KMS-11 (cell line): ENCODE measurements around the gene PACSIN1.
A peak's percentile ranks its signal among the peaks of the same experiment; 100 is the strongest.

Source experiments
- H2AFZ ChIP-seq: fragments of 200-600 bp; sonication (generic); 2 replicates; pipeline ENCODE4 v1.6.1; 2016; ENCODE audit warnings: antibody characterized with exemption, mixed run types, low read depth
- H3K27ac ChIP-seq: fragments of 200-600 bp; sonication (generic); 2 replicates; pipeline ENCODE4 v1.6.1; 2016; ENCODE audit warnings: mild to moderate bottlenecking, mixed run types
- H3K27me3 ChIP-seq: fragments of 200-600 bp; sonication (generic); 2 replicates; pipeline ENCODE4 v1.6.1; 2017; ENCODE audit warnings: mild to moderate bottlenecking, low read depth, mixed run types, moderate library complexity; ENCODE audit not compliant: insufficient read depth
- H3K36me3 ChIP-seq: fragments of 200-600 bp; sonication (generic); 2 replicates; pipeline ENCODE4 v1.6.1; 2017; ENCODE audit warnings: mild to moderate bottlenecking, mixed run types; ENCODE audit not compliant: insufficient read depth
- H3K4me1 ChIP-seq: fragments of 200-600 bp; sonication (generic); 2 replicates; pipeline ENCODE4 v1.6.1; 2016; ENCODE audit warnings: mild to moderate bottlenecking, low read depth, mixed run types; ENCODE audit not compliant: poor library complexity, severe bottlenecking
- H3K4me2 ChIP-seq: fragments of 200-600 bp; sonication (generic); 2 replicates; pipeline ENCODE4 v1.7.0; 2016; ENCODE audit warnings: mild to moderate bottlenecking, mixed run types
- H3K4me3 ChIP-seq: fragments of 200-600 bp; sonication (generic); IDR thresholded peaks from 2 replicates; pipeline ENCODE4 v1.6.1; 2017; ENCODE audit warnings: low read depth, low read length, mixed read lengths; ENCODE audit not compliant: insufficient read depth
- H3K79me2 ChIP-seq: fragments of 200-600 bp; sonication (generic); 2 replicates; pipeline ENCODE4 v1.6.1; 2016; ENCODE audit warnings: low read depth, mixed run types; ENCODE audit not compliant: insufficient read depth
- H3K9ac ChIP-seq: fragments of 200-600 bp; sonication (generic); 2 replicates; pipeline ENCODE4 v1.6.1; 2016; ENCODE audit warnings: mild to moderate bottlenecking, mixed run types
- H4K20me1 ChIP-seq: fragments of 200-600 bp; sonication (generic); 2 replicates; pipeline ENCODE4 v1.6.1; 2016; ENCODE audit warnings: mild to moderate bottlenecking, mixed run types; ENCODE audit not compliant: insufficient read depth
- CTCF ChIP-seq: fragments of 200-600 bp; sonication (generic); conservative IDR thresholded peaks from 2 replicates; pipeline ENCODE4 v1.6.1; 2017; ENCODE audit warnings: low read depth, mild to moderate bottlenecking, antibody characterized with exemption, low read length, moderate library complexity, mixed read lengths

PACSIN1 gene

GRCh38 chr6:34581561-34581920 is 115.7 kb downstream of the PACSIN1 start:
- no peak for TF ChIP-seq CTCF
- no peaks in the 10 kb centered on the region for H3K79me2 ChIP-seq
- H3K4me3 ChIP-seq = no peak overlapping the region
- H3K9ac ChIP-seq = no peak overlapping the region
- no peak overlapping the region for H3K4me2 ChIP-seq
- H3K27ac ChIP-seq = no peak overlapping the region
- no peak overlapping the region for H2AFZ ChIP-seq
- no peaks in the 10 kb centered on the region for H3K36me3 ChIP-seq
- no peaks in the 10 kb centered on the region for H4K20me1 ChIP-seq
- H3K4me1 ChIP-seq = peaks cover 12% of the 10 kb centered on the region
- H3K27me3 ChIP-seq = no peaks in the 10 kb centered on the region

- Histone ChIP-seq H3K27me3 (no peaks in the 10 kb centered on the region), H3K27ac (no peak overlapping the region), H3K79me2 (no peaks in the 10 kb centered on the region), H4K20me1 (no peaks in the 10 kb centered on the region), H3K9ac (no peak overlapping the region), H3K4me2 (no peak overlapping the region), H3K4me3 (no peak overlapping the region), H2AFZ (no peak overlapping the region), H3K36me3 (no peaks in the 10 kb centered on the region), H3K4me1 (peaks cover 12% of the 10 kb centered on the region)
- peak; percentile 42; the same call in 1 of the 2 replicates for TF ChIP-seq CTCF
Observed at GRCh38 chr6:34583461-34583860, 117.6 kb downstream of the PACSIN1 start.

DNA sequence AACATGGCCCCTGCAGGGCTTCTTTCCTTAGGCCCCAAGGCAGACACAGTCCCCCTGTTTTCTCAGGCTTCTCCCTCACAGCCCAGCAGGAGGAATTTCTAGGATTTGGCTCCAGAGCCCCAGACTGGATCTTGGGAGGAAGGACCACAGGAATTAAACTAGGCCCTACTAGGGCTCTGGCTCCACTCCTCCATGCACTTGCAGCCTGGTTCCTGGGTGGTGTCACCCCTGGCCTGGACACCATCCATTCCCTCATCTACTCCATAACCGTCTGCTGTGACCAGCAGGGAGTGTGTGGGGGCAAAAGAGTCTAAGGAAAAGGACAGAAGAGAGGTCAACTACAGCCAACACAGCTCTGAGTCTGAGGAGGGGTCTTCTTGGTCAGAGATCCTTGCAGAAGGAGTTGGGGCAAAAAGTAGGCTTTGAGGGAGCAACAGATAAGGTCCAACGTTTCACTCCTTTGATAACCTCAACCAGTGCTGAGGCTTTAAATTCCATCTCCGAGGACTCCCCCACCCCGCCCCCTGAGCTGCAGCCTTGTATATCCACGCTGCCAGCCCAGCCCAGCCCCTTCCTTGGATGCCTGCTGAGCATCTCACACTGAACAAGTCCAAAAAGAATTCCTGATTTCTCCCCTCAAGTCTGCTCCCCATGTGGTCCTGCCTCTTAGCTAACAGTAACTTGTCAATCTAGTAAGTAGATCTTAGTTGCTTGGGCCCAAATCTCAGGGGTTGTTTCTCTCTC is 118.2 kb downstream of the PACSIN1 start:
- Histone ChIP-seq H3K79me2 (no peaks in the 10 kb centered on the region), H3K27me3 (no peaks in the 10 kb centered on the region), H3K4me1 (peaks cover 12% of the 10 kb centered on the region), H3K27ac (no peak overlapping the region), H2AFZ (no peak overlapping the region), H3K9ac (no peak overlapping the region), H4K20me1 (no peaks in the 10 kb centered on the region), H3K4me3 (no peak overlapping the region), H3K4me2 (no peak overlapping the region), H3K36me3 (no peaks in the 10 kb centered on the region)
- TF ChIP-seq CTCF = no peak

DNA sequence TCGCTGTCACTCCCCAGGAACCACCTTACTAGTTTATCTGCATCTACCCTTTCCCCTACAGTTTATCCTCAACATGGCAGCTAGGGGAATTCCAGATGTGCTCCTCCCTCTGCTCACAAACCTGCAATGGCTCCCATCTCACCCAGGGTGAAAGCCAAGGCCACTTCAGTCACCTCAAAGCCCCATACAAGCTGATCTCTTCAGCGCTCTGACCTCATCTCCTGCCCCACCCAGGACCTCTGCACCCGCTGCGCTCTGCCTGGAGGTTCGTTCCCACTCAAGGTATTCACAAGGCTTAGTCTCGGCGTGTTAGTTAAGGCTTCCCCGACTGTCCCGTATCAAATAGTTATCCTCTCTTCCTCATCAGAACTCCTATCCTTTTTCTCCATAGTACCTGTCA is 118.8 kb downstream of the PACSIN1 start:
- Histone ChIP-seq H3K36me3 (no peaks in the 10 kb centered on the region), H3K9ac (no peak overlapping the region), H3K4me1 (peaks cover 12% of the 10 kb centered on the region), H3K27me3 (no peaks in the 10 kb centered on the region), H3K27ac (no peak overlapping the region), H4K20me1 (no peaks in the 10 kb centered on the region), H3K4me2 (no peak overlapping the region), H2AFZ (no peak overlapping the region), H3K4me3 (no peak overlapping the region), H3K79me2 (no peaks in the 10 kb centered on the region)
- no peak for TF ChIP-seq CTCF
